Measurements from ENCODE around the gene NID1. TPM values are rescaled to one million over a fixed set of nuclear protein-coding genes. Genes with fewer than 3 reads are reported as not detected.

Gene NID1
- total and polyA plus RNA-seq, 9 of the 15 experiments (the other 6 are each of a cell fraction or from before 2014, with no cell fraction given) = 0.22 TPM; not detected in 8

DNA sequence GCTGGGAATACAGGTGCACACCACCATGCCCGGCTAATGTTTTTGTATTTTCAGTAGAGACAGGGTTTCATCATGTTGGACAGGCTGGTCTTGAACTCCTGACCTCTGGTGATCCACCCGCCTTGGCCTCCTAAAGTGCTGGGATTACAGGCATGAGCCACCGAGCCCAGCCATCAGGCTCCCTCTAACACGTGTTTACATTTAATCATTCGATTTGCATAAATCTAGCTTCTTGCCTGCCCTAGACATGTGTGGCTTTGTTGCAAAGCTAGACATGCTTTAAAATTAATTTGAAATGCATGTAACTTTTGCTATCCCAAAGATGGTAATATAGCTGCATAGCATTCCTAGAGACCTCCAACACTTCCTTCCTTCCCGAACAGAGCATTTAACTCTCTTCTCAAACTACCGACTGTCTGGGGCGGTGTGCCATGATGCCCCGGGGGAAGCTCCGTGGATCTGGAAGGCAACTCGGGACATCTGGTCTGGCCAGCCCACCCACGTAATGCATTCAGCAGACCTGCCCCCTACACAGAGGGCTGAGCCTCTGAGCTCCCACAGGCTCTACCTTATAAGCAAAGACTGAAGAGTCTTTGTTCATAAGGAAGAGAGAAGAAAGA is 34.6 kb upstream of the NID1 start:
- TF ChIP-seq ZSCAN32 (CRISPR knock-in tag; IDR thresholded peaks at IDR 0.05) = no peak
- TF ChIP-seq SMAD4 (CRISPR knock-in tag; conservative IDR thresholded peaks at IDR 0.05) = no peak
- no peak for TF ChIP-seq LARP7 (IDR thresholded peaks at IDR 0.05)
- TF ChIP-seq TBL1XR1 (IDR thresholded peaks at IDR 0.05; ENCODE audit: low read length in 2 of 2) = no peak
- no peak for TF ChIP-seq PTTG1 (tag; IDR thresholded peaks at IDR 0.05; ENCODE audit: low read depth)
- TF ChIP-seq, protein P1, sequence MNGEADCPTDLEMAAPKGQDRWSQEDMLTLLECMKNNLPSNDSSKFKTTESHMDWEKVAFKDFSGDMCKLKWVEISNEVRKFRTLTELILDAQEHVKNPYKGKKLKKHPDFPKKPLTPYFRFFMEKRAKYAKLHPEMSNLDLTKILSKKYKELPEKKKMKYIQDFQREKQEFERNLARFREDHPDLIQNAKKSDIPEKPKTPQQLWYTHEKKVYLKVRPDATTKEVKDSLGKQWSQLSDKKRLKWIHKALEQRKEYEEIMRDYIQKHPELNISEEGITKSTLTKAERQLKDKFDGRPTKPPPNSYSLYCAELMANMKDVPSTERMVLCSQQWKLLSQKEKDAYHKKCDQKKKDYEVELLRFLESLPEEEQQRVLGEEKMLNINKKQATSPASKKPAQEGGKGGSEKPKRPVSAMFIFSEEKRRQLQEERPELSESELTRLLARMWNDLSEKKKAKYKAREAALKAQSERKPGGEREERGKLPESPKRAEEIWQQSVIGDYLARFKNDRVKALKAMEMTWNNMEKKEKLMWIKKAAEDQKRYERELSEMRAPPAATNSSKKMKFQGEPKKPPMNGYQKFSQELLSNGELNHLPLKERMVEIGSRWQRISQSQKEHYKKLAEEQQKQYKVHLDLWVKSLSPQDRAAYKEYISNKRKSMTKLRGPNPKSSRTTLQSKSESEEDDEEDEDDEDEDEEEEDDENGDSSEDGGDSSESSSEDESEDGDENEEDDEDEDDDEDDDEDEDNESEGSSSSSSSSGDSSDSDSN (IDR thresholded peaks at IDR 0.05; ENCODE audit: borderline replicate concordance in 1 of 2, low read depth in 2 of 2, low read length in 2 of 2) = no peak
- no peak for TF ChIP-seq ZNF124 (CRISPR knock-in tag; IDR thresholded peaks at IDR 0.05)
- no peak for TF ChIP-seq ZC3H11A (IDR thresholded peaks at IDR 0.05; ENCODE audit: low read depth, low read length)
- TF ChIP-seq HDAC1 (IDR thresholded peaks at IDR 0.05) = no peak
- TF ChIP-seq ZNF263 (CRISPR knock-in tag; IDR thresholded peaks at IDR 0.05; ENCODE audit: borderline replicate concordance) = no peak
- no peak for TF ChIP-seq FOXA3 (CRISPR knock-in tag; conservative IDR thresholded peaks at IDR 0.05 in 1 of 2, IDR thresholded peaks at IDR 0.05 in 1 of 2)
- TF ChIP-seq, protein P2, sequence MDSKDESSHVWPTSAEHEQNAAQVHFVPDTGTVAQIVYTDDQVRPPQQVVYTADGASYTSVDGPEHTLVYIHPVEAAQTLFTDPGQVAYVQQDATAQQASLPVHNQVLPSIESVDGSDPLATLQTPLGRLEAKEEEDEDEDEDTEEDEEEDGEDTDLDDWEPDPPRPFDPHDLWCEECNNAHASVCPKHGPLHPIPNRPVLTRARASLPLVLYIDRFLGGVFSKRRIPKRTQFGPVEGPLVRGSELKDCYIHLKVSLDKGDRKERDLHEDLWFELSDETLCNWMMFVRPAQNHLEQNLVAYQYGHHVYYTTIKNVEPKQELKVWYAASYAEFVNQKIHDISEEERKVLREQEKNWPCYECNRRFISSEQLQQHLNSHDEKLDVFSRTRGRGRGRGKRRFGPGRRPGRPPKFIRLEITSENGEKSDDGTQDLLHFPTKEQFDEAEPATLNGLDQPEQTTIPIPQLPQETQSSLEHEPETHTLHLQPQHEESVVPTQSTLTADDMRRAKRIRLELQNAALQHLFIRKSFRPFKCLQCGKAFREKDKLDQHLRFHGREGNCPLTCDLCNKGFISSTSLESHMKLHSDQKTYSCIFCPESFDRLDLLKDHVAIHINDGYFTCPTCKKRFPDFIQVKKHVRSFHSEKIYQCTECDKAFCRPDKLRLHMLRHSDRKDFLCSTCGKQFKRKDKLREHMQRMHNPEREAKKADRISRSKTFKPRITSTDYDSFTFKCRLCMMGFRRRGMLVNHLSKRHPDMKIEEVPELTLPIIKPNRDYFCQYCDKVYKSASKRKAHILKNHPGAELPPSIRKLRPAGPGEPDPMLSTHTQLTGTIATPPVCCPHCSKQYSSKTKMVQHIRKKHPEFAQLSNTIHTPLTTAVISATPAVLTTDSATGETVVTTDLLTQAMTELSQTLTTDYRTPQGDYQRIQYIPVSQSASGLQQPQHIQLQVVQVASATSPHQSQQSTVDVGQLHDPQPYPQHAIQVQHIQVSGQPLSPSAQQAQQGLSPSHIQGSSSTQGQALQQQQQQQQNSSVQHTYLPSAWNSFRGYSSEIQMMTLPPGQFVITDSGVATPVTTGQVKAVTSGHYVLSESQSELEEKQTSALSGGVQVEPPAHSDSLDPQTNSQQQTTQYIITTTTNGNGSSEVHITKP (IDR thresholded peaks at IDR 0.05; ENCODE audit: partially characterized antibody) = no peak
- TF ChIP-seq TGIF2 (CRISPR knock-in tag; IDR thresholded peaks at IDR 0.05) = no peak
- Histone ChIP-seq H3K9ac (ENCODE audit: insufficient read depth in 1 of 2, low read depth in 2 of 2, low read length in 2 of 2) (no peak overlapping the region), H3K9me3 (replicated peaks; ENCODE audit: control insufficient read depth, insufficient read depth, low read depth, low read length) (no peaks in the 10 kb centered on the region; the same call in 1 of the 2 replicates), H3K27me3 (ENCODE audit: control insufficient read depth in 2 of 2, insufficient read depth in 2 of 2, low read length in 2 of 2) (peaks cover 0 to 30% of the 10 kb centered on the region in 2 experiments; a peak in 2 of 5 replicates), H4K20me1 (replicated peaks; ENCODE audit: control insufficient read depth, insufficient read depth, low read length) (no peaks in the 10 kb centered on the region; the same call in 1 of the 2 replicates), H3K4me3 (no peak overlapping the region), H2AFZ (ENCODE audit: low read depth, low read length) (no peak overlapping the region), H3K36me3 (ENCODE audit: control insufficient read depth, insufficient read depth, low read length) (no peaks in the 10 kb centered on the region), H3K9me1 (ENCODE audit: control insufficient read depth, insufficient read depth, low read length) (no peaks in the 10 kb centered on the region), H3K79me2 (ENCODE audit: control insufficient read depth, insufficient read depth, low read length) (no peaks in the 10 kb centered on the region), H3K4me1 (replicated peaks in 1 of 2; ENCODE audit: control insufficient read depth in 2 of 2, insufficient read depth in 2 of 2, low read length in 2 of 2) (no peaks in the 10 kb centered on the region; a peak in 1 of 5 replicates), H3K27ac (ENCODE audit: extremely low read depth, low read depth, low read length) (no peak overlapping the region), H3K4me2 (ENCODE audit: insufficient read depth, low read length) (no peak overlapping the region)
- CTCF ChIA-PET (ENCODE audit: low intra/inter-chr PET ratio) = interaction anchor here (0.6 kb wide), 1 partner anchor 86 kb away, joined by 4 read pairs; no protein-coding TSS in a partner anchor
- intact Hi-C loops (cut with micrococcal nuclease) (no loop called here), in situ Hi-C loops (cut with MboI) (no loop called here)
- POLR2A ChIA-PET = interaction anchor here (0.7 kb wide), 1 partner anchor 182 kb away, joined by 3 read pairs; no protein-coding TSS in a partner anchor
- ATAC-seq (no peak), DNase-seq (ENCODE audit: extremely low read depth in 1 of 4, low spot score in 3 of 4) (no peak), FAIRE-seq (no peak)
- 3% methylated on average over 12 of the region's 12 CpGs for WGBS (ENCODE audit: insufficient coverage, low coverage, missing lambda C conversion rate)
- BruUV-seq (replicated peaks) = no TSS peak

Data from K562 (cell line).